Suprapubic skin (tissue), 3 donors: ENCODE results near the gene ZNF467.

ENCODE experiments used
- CTCF ChIP-seq, 2 donors: fragments of 200-600 bp in 1 of 2; fragments of 450-650 bp in 1 of 2; sonication (generic) in 1 of 2; IDR thresholded peaks; one replicate each; pipeline ENCODE4 v1.5.1; 2016 to 2019; ENCODE audit warnings: antibody characterized with exemption in 2 of 2, mild to moderate bottlenecking in 1 of 2, moderate library complexity in 1 of 2
- POLR2AphosphoS5 ChIP-seq, 3 donors: sonication (generic); formaldehyde crosslinking; IDR thresholded peaks; one replicate each; pipeline ENCODE4 v1.6.1; 2017; ENCODE audit warnings: antibody characterized with exemption in 3 of 3

DNA sequence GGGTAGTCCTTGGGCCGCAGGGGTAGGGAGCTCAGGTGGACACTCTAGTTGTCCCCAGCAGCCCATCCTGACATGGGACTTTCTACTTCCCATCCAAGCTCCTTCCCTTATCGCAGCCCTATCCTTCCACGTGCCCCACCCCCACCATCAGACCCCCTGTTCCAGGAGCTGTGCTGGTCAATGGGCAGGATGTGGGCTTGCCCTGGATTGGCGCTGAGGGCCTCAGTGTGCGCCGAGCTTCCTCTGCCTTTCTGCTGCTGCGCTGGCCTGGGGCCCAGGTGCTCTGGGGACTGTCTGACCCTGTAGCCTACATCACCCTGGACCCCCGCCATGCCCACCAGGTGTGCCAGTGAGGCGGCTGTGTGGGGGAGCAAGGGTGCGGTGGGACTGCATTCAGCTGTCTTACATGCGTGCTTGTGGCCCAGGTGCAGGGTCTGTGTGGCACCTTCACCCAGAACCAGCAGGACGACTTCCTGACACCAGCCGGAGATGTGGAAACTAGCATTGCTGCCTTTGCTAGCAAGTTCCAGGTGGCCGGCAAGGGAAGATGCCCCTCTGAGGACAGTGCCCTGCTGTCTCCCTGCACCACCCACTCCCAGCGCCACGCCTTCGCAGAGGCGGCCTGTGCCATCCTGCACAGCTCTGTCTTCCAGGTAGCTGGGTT lies 9.4 kb upstream of the ZNF467 start:
- TF ChIP-seq CTCF (IDR thresholded peaks at IDR 0.05) (no peak), POLR2AphosphoS5 (IDR thresholded peaks at IDR 0.05) (no peak)
